ENCODE results near the gene RIPPLY2. TPM values are rescaled to one million over a fixed set of nuclear protein-coding genes. Genes with fewer than 3 reads are reported as not detected.

The RIPPLY2 gene
- total and polyA plus RNA-seq, 9 of the 15 experiments (the other 6 are each of a cell fraction or from before 2014, with no cell fraction given) = not detected

DNA sequence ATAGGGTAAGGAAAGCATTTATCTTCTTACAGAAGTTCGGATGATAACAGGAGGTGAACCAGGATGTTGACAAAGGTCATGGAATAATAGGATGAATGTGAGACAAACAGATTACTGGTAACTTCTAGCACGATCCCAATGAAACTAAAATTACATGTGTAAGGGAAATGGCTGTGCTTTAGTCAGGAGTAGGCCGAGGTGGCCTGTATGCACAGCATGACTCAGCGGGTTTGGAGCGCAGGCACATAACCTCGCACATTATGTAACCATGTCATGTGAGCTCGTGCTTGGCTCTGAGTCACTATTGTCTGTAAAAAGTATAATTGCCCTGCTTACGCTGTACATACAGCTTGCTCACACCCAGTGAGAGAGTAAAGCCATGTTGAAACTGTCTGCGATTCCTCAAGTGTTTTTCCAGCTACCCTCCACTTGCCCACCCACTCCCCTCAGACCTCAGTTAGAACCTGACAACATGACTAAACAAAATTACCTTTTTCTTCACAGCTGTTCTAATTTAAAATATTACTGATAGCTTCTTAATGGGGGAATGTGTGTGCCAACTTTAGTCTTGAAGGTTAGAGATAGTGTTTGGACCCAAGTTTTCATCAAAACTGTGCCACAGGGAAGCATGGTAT, 14.5 kb downstream of the RIPPLY2 start (continued):
- TF ChIP-seq, protein P1, sequence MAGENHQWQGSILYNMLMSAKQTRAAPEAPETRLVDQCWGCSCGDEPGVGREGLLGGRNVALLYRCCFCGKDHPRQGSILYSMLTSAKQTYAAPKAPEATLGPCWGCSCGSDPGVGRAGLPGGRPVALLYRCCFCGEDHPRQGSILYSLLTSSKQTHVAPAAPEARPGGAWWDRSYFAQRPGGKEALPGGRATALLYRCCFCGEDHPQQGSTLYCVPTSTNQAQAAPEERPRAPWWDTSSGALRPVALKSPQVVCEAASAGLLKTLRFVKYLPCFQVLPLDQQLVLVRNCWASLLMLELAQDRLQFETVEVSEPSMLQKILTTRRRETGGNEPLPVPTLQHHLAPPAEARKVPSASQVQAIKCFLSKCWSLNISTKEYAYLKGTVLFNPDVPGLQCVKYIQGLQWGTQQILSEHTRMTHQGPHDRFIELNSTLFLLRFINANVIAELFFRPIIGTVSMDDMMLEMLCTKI (IDR thresholded peaks at IDR 0.05; ENCODE audit: partially characterized antibody) = no peak
- TF ChIP-seq DMBX1 (CRISPR knock-in tag; IDR thresholded peaks at IDR 0.05; ENCODE audit: borderline replicate concordance) = peak; percentile 95
- TF ChIP-seq ZNF347 (CRISPR knock-in tag; IDR thresholded peaks at IDR 0.05; ENCODE audit: low read depth) = no peak
- TF ChIP-seq BHLHE40 (IDR thresholded peaks at IDR 0.05; ENCODE audit: low read length) = peak; percentile 52; the same call in 1 of the 2 replicates
- TF ChIP-seq, protein P2, sequence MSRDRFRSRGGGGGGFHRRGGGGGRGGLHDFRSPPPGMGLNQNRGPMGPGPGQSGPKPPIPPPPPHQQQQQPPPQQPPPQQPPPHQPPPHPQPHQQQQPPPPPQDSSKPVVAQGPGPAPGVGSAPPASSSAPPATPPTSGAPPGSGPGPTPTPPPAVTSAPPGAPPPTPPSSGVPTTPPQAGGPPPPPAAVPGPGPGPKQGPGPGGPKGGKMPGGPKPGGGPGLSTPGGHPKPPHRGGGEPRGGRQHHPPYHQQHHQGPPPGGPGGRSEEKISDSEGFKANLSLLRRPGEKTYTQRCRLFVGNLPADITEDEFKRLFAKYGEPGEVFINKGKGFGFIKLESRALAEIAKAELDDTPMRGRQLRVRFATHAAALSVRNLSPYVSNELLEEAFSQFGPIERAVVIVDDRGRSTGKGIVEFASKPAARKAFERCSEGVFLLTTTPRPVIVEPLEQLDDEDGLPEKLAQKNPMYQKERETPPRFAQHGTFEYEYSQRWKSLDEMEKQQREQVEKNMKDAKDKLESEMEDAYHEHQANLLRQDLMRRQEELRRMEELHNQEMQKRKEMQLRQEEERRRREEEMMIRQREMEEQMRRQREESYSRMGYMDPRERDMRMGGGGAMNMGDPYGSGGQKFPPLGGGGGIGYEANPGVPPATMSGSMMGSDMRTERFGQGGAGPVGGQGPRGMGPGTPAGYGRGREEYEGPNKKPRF (IDR thresholded peaks at IDR 0.05; ENCODE audit: low read depth, low read length) = no peak
- no peak for TF ChIP-seq ETV5 (CRISPR knock-in tag; IDR thresholded peaks at IDR 0.05; ENCODE audit: low read depth)
- TF ChIP-seq, protein P3, sequence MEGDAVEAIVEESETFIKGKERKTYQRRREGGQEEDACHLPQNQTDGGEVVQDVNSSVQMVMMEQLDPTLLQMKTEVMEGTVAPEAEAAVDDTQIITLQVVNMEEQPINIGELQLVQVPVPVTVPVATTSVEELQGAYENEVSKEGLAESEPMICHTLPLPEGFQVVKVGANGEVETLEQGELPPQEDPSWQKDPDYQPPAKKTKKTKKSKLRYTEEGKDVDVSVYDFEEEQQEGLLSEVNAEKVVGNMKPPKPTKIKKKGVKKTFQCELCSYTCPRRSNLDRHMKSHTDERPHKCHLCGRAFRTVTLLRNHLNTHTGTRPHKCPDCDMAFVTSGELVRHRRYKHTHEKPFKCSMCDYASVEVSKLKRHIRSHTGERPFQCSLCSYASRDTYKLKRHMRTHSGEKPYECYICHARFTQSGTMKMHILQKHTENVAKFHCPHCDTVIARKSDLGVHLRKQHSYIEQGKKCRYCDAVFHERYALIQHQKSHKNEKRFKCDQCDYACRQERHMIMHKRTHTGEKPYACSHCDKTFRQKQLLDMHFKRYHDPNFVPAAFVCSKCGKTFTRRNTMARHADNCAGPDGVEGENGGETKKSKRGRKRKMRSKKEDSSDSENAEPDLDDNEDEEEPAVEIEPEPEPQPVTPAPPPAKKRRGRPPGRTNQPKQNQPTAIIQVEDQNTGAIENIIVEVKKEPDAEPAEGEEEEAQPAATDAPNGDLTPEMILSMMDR (IDR thresholded peaks at IDR 0.05 in 2 of 3, conservative IDR thresholded peaks at IDR 0.05 in 1 of 3; ENCODE audit: insufficient read depth in 2 of 3, low read depth in 1 of 3, low read length in 3 of 3) = no peak
- TF ChIP-seq CBFA2T3 (IDR thresholded peaks at IDR 0.05) = peak; percentile 31; the same call in 1 of the 2 replicates
- no peak for TF ChIP-seq PML (IDR thresholded peaks at IDR 0.05; ENCODE audit: low read length)
- TF ChIP-seq NELFE (IDR thresholded peaks at IDR 0.05; ENCODE audit: insufficient read depth, insufficient read length) = no peak
- TF ChIP-seq, protein P4, sequence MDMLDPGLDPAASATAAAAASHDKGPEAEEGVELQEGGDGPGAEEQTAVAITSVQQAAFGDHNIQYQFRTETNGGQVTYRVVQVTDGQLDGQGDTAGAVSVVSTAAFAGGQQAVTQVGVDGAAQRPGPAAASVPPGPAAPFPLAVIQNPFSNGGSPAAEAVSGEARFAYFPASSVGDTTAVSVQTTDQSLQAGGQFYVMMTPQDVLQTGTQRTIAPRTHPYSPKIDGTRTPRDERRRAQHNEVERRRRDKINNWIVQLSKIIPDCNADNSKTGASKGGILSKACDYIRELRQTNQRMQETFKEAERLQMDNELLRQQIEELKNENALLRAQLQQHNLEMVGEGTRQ (CRISPR knock-in tag; IDR thresholded peaks at IDR 0.05) = peak; percentile 28; the same call in 1 of the 2 replicates
- TF ChIP-seq, protein P5, sequence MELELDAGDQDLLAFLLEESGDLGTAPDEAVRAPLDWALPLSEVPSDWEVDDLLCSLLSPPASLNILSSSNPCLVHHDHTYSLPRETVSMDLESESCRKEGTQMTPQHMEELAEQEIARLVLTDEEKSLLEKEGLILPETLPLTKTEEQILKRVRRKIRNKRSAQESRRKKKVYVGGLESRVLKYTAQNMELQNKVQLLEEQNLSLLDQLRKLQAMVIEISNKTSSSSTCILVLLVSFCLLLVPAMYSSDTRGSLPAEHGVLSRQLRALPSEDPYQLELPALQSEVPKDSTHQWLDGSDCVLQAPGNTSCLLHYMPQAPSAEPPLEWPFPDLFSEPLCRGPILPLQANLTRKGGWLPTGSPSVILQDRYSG (tag; conservative IDR thresholded peaks at IDR 0.05; ENCODE audit: low read depth) = peak; percentile 94
- no peak for TF ChIP-seq ELF4 (CRISPR knock-in tag; IDR thresholded peaks at IDR 0.05)
- no peak for TF ChIP-seq JUN (IDR thresholded peaks at IDR 0.05; ENCODE audit: borderline replicate concordance, low read depth, low read length)
- no peak for TF ChIP-seq JUN (CRISPR knock-in tag; IDR thresholded peaks at IDR 0.05; ENCODE audit: borderline replicate concordance)
- TF ChIP-seq ZNF253 (CRISPR knock-in tag; conservative IDR thresholded peaks at IDR 0.05) = no peak
- TF ChIP-seq CCAR2 (IDR thresholded peaks at IDR 0.05; ENCODE audit: low read depth, low read length) = no peak
- TF ChIP-seq, protein P6, sequence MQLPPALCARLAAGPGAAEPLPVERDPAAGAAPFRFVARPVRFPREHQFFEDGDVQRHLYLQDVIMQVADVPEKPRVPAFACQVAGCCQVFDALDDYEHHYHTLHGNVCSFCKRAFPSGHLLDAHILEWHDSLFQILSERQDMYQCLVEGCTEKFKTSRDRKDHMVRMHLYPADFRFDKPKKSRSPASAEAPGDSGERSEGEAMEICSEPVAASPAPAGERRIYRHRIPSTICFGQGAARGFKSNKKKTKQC (CRISPR knock-in tag; IDR thresholded peaks at IDR 0.05) = no peak
- peak; percentile 49; the same call in 1 of the 2 replicates for TF ChIP-seq L3MBTL2 (IDR thresholded peaks at IDR 0.05)
- no peak for TF ChIP-seq ILK (tag; IDR thresholded peaks at IDR 0.05; ENCODE audit: borderline replicate concordance, low read depth)
- peak; percentile 88 for TF ChIP-seq TEAD2 (tag; IDR thresholded peaks at IDR 0.05)
